Activated T-helper 1 cell treated with anti-CD3 and anti-CD28 coated beads, Interleukin-2, amount 50 U/mL, for 16 hours (primary cell): ENCODE measurements around the gene MAP2K1.
A peak's percentile ranks its signal among the peaks of the same experiment; 100 is the strongest.
"Not testable (repeated sequence)": the region's sequence is repeated elsewhere in the genome, so short reads cannot be mapped to it uniquely, and the experiment has no call there.

Source experiments
- DNase-seq, 2 donors: peaks; one replicate each; pipeline ENCODE4 v3.0.0-alpha.2; 2020; ENCODE audit warnings: low read depth in 1 of 2, low spot score in 1 of 2

Gene MAP2K1

DNA sequence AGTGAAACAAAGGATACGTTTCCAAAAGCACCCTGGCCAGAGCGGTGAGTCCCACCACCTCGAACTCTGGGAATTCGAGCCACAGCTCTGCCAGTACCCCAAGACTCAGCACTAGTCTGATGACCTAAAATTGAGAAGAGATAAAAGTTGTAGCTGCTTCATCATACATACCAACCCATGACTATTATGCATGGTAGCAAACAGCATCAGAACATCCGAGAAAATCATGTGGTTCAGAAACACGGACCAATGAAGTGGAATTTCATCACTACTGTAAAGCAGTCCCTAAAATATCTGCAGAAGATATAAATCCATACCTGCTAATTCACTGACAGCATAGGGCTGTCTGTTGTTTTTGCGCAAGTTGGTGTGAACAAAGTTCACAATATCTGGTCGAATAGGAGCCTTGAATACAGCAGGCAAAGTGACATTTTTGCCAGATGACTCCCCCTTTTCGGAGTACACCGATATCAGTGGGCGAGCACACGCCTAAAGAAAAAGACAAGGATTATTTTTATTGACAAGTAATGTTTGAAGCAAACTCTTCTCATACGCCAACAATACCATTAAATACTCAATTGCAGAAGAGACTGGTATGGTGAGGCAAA is 116.4 kb downstream of the MAP2K1 start:
- DNase-seq = not testable (repeated sequence)

DNA sequence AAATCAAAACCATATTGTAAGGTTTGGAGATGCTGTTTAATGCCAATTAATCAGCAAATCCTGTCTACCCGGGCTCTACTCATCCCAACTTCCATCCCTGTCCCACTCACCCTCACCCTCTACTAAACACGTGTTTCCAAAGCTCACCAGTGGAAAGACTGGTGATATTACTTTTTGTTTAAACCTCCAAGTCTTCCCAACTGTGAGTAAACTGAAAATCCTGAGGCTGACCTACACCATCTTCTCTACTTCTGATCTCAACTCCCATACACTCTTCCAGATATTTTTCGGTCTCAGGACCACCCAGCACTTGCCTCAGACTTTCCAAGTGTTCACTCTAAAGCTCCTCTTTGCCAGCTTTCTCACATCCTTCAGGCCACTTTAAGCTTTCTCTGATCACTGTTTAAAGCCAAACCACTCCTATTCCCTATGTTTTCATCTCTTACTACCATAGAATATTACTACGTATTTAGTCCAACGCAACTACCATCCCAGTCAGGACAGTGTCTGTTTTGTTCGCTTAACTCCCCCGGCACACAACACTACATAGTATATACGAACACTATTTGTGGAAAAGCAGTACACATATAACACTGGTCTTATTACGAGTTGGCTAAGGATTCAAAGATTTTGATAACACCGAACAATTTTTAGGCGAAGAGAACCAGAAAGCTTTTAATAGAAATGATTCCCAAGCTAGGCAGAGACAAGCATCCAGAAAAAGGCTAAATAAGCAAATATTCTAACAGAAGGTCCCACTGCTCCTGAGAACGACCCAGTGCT is 117.3 kb downstream of the MAP2K1 start:
- no peak for DNase-seq

DNA sequence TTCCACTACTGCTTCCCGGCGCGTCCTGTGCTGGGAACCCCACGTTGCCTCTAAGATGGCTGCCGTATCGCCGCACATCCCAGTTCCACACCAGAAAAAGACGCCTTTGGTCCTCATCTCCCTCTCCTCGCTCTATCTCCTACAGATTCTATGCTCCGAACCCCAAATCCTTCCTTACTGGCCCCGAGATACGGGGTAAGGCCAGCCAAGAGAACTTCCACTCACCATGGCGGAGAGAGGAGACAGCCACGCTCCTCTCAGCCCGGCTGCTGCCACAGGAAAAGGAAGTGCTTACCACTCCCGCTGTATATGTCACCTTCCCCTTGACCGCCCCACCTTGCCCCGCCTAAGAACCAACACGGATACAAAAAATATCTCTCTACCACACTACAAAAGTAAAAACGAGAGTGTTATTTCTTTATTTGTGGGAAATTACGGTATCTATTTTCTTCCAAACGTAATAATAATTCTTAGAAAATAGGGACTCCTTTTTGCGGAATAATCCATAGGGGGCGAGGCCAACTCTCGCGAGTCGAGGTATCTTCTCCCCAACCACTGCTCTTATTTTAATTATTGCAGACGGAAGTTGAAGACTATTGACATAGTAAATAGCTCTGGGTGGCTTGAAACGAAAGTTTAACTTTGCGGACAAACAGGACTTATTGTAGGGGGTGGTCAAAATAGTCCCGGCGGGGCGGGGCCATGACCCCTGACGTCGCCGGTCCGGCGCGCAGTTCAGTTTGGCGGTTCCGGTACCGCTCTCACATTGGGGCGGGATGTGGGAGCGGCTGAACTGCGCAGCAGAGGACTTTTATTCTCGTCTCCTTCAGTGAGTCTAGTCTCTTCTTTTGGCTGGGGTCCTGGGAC is 118.1 kb downstream of the MAP2K1 start, which contains the start of the genes RPL4 and ZWILCH:
Gene RPL4 (minus strand): TSS at position 293 of the 867 bp plus-strand sequence. CDS start 65 bp downstream, at position 228.
Gene ZWILCH (plus strand): TSS at position 764 of the 867 bp plus-strand sequence. CDS start 13 bp downstream, at position 777.
- DNase-seq = peak; percentile 63 to 71

DNA sequence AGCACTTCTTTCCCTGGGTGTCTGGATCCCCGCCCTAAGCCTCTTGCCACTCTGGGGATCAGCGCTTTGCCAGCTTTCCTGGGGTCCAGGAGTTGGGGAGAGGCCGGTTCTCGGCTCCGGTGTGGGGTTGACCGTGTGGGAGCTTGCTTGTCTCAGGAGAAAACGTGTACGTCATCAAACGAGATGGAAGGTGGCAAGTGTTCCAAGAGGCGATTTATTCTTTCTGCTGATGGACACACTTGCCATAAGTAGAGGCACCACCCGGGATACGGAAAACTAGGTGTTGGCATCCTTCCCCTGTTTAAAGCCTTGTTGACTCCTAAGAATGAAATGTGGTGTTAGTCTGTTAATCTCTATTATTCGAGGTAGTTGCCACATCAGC is 118.7 kb downstream of the MAP2K1 start:
- no peak for DNase-seq

DNA sequence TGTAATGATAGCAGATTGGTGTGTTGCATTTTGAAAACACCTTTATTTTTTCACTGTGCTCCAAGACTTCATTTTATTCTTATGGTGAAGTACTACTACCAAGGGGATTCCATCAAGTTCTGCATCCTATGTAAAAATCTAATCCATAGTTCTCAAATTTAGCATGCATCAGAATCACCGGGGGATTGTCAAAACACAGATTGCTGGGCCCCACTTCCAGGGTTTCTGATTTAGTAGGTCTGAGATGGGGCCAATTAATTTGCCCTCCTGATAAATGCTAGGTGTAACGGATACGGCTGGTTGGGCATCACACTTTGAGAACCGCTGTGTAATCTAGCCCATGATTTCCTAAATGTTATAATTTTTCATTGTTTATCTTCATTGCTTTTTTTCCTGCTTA is 119.1 kb downstream of the MAP2K1 start:
- no peak for DNase-seq

- no peak for DNase-seq
These were observed 121.7 kb downstream of the MAP2K1 start for GRCh38 chr15:66508293-66508883.

DNA sequence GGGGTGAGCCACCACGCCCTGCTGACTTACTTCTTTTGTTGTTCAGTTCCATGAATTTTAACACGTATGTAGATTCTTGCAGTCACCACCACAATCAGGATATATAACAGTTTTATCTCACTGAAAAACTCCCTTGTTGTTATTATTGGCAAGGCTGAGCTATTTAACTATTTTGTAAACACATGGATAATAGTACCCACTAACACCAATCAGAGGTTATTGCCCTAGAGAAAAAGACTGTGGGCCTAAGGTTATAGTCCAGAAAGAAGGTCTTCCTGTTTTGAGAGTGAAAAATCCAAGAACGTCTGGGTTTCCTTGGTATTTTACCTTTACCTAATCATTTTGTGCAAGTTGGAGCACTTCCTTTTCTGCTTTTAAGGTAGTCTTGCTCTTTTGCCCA is 127.9 kb downstream of the MAP2K1 start:
- no peak for DNase-seq

DNA sequence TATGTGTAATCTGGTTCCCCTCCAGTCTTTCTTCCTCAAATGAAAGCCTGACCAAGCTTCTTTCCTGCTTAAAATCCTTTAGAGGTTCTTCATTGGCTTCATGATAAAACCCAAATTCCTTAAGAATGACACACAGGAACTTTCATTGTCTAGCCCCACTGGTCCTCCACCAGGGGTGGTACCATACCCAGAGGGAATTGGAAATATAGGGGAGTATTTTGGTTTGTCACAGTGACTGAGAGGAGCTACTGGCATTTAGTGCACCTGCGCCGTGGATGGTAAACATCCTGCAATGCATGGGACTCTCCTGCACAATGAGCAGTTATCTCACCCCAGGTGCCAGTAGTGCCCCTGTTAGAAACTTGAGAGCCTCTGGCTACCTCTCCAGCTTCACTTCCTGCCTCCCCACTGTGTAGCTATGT is 129.2 kb downstream of the MAP2K1 start:
- DNase-seq = no peak

DNA sequence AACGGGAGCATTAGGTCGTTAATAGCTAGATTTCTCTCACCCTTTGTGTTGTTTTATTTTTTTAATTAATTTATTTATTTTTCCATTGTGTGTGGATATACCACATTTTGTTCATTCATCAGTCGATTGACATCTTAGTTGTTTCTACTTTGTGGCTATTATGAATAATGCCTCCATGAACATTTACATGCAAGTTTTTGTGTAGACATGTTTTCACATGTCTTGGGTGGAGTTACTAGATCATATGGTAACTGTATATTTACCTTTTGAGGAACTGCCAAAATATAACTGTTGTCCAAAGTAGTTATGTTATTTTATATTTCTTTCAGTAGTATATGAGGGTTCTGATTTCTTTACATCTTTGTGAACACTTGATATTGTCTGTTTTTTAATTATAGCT is 137.2 kb downstream of the MAP2K1 start:
- DNase-seq = no peak

GRCh38 chr15:66524838-66525237 is 138.1 kb downstream of the MAP2K1 start:
- no peak for DNase-seq

DNA sequence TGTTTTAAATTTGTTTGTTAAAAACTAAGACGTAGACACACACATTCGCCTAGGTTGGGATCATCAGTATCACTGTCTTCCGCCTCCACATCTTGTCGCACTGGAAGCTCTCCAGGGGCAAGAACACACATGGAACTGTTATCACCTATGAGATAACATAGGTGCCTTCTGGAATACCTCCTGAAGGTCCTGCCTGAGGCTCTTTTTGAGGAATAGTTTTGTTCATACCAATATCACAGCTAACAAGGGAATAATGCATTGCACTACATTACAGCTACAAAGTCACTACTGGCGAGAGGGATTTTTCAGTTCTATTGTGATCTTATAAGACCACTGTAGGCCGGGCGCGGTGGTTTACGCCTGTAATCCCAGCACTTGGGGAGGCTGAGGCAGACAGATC is 148.3 kb downstream of the MAP2K1 start:
- no peak for DNase-seq
